Spleen (tissue), 7 donors: ENCODE results near the gene CLIP1.

ENCODE experiments used
- POLR2A ChIP-seq, 3 donors: fragments of 450-650 bp; IDR thresholded peaks; one replicate each; pipeline ENCODE4 v1.5.1; 2017; ENCODE audit warnings: antibody characterized with exemption in 3 of 3, mild to moderate bottlenecking in 1 of 3
- POLR2AphosphoS5 ChIP-seq, 3 donors: sonication (generic); formaldehyde crosslinking; IDR thresholded peaks; one replicate each; pipeline ENCODE4 v1.5.1; 2017; ENCODE audit warnings: antibody characterized with exemption in 3 of 3
- TF ChIP-seq, protein P1 (sequence below), 11 experiments: fragments of 200-600 bp in 7 of 11; fragments of 450-650 bp in 4 of 11; sonication (generic) in 4 of 11; IDR thresholded peaks in 8 of 11; conservative IDR thresholded peaks in 3 of 11; 1 replicate in 7 of 11; 2 replicates in 4 of 11; pipeline versions ENCODE4 v1.4.0 to v1.8.0; 2016 to 2021; ENCODE audit warnings: antibody characterized with exemption in 11 of 11, inconsistent platforms in 4 of 11, mild to moderate bottlenecking in 1 of 11
- donor health status: DM: no; HTN: no; CAD: no; lungs with moderate emphysema.
- donor health status: DM: no; HTN: no; CAD: no.
- donor health status: DM: no; HTN: no; CAD: no.

- TF ChIP-seq, protein P1, sequence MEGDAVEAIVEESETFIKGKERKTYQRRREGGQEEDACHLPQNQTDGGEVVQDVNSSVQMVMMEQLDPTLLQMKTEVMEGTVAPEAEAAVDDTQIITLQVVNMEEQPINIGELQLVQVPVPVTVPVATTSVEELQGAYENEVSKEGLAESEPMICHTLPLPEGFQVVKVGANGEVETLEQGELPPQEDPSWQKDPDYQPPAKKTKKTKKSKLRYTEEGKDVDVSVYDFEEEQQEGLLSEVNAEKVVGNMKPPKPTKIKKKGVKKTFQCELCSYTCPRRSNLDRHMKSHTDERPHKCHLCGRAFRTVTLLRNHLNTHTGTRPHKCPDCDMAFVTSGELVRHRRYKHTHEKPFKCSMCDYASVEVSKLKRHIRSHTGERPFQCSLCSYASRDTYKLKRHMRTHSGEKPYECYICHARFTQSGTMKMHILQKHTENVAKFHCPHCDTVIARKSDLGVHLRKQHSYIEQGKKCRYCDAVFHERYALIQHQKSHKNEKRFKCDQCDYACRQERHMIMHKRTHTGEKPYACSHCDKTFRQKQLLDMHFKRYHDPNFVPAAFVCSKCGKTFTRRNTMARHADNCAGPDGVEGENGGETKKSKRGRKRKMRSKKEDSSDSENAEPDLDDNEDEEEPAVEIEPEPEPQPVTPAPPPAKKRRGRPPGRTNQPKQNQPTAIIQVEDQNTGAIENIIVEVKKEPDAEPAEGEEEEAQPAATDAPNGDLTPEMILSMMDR (IDR thresholded peaks at IDR 0.05 in 8 of 11, conservative IDR thresholded peaks at IDR 0.05 in 3 of 11): no peak
- TF ChIP-seq POLR2A (IDR thresholded peaks at IDR 0.05): no peak
- no peak for TF ChIP-seq POLR2AphosphoS5 (IDR thresholded peaks at IDR 0.05)
Observed at GRCh38 chr12:122333142-122334087, 89.1 kb downstream of the CLIP1 start.
